ENCODE data around the gene RAX2. TPM values are rescaled to one million over a fixed set of nuclear protein-coding genes. Genes with fewer than 3 reads are reported as not detected.

RAX2 gene
- total RNA-seq, 2 experiments from 2014 or later, result not detected

GRCh38 chr19:3788996-3789778 lies 17.2 kb upstream of the RAX2 start:
- ATAC-seq (ENCODE audit: poor library complexity), result no peak
- intact Hi-C loops (cut with DNase I, micrococcal nuclease), result no loop called here
- Mint-ChIP-seq H3K4me1 (ENCODE audit: low read depth) (peaks cover 4% of the 10 kb centered on the region), H3K27me3 (no peaks in the 10 kb centered on the region), H3K27ac (no peak overlapping the region), H3K9me3 (no peaks in the 10 kb centered on the region), H3K4me3 (peak overlapping the region; percentile 38), H3K36me3 (ENCODE audit: low read depth) (no peaks in the 10 kb centered on the region)
- TF ChIP-seq CTCF (IDR thresholded peaks at IDR 0.05), result no peak
- POLR2A ChIA-PET, result no interaction called here
- Histone ChIP-seq H3K27ac (ENCODE audit: low read depth in 1 of 2, low read length in 2 of 2) (no peak overlapping the region), H3K9me3 (ENCODE audit: control insufficient read depth in 1 of 2, insufficient read depth in 1 of 2, low read length in 2 of 2) (peaks cover 0 to 14% of the 10 kb centered on the region in 2 experiments), H3K36me3 (ENCODE audit: insufficient read depth, low read length) (no peaks in the 10 kb centered on the region), H3K4me3 (ENCODE audit: low read length) (no peak overlapping the region), H3K4me1 (ENCODE audit: insufficient read depth, low read length) (peaks cover 21% of the 10 kb centered on the region), H3K27me3 (ENCODE audit: control insufficient read depth in 1 of 2, insufficient read depth in 2 of 2, low read length in 2 of 2) (no peaks in the 10 kb centered on the region)
- peak in 2 of 14 experiments; percentile 41 to 76 for DNase-seq
- CTCF ChIA-PET, result interaction anchor here (0.7 kb wide), 1 partner anchor 480 kb away, joined by 4 read pairs; no protein-coding TSS in a partner anchor

- POLR2A ChIA-PET, result interaction anchor here (1.4 to 1.6 kb wide), 2 partner anchors 24 to 26 kb away, joined by 4 to 5 read pairs; partner anchors contain the start of gene MRPL54
- Histone ChIP-seq H3K9me3 (ENCODE audit: control insufficient read depth in 1 of 2, insufficient read depth in 1 of 2, low read length in 2 of 2) (peaks cover 15 to 38% of the 10 kb centered on the region in 2 experiments), H3K27me3 (ENCODE audit: control insufficient read depth in 1 of 2, insufficient read depth in 2 of 2, low read length in 2 of 2) (no peaks in the 10 kb centered on the region), H3K27ac (ENCODE audit: low read depth in 1 of 2, low read length in 2 of 2) (no peak within 1 kb of the TSS), H3K4me3 (ENCODE audit: low read length) (peak within 1 kb of the TSS; percentile 57), H3K36me3 (ENCODE audit: insufficient read depth, low read length) (peaks cover 4% of the 10 kb centered on the region), H3K4me1 (ENCODE audit: insufficient read depth, low read length) (peaks cover 21% of the 10 kb centered on the region)
- CTCF ChIA-PET, result no interaction called here
- DNase-seq (peak in 4 of 14 experiments; percentile 7 to 54 (median 38)), ATAC-seq (ENCODE audit: poor library complexity) (peak; percentile 31)
- H3K9me3 Mint-ChIP-seq, result peaks cover 4% of the 10 kb centered on the region
- no peak within 1 kb of the TSS for H3K27ac Mint-ChIP-seq
- H3K4me1 Mint-ChIP-seq (ENCODE audit: low read depth), result peaks cover 8% of the 10 kb centered on the region
- intact Hi-C loops (cut with DNase I, micrococcal nuclease), result no loop called here
- peaks cover 15% of the 10 kb centered on the region for H3K36me3 Mint-ChIP-seq (ENCODE audit: low read depth)
- no peak for TF ChIP-seq CTCF (IDR thresholded peaks at IDR 0.05)
- peak within 1 kb of the TSS; percentile 77 for H3K4me3 Mint-ChIP-seq
- H3K27me3 Mint-ChIP-seq, result no peaks in the 10 kb centered on the region
Measured at GRCh38 chr19:3785938-3786824, 14.2 kb upstream of the RAX2 start, which contains the start of gene MATK. Gene MATK (minus strand): TSS chr19:3786381. CDS start chr19:3785135, 1,246 bp downstream.

GRCh38 chr19:3785451-3785937 lies 13.5 kb upstream of the RAX2 start:
- peaks cover 4% of the 10 kb centered on the region for H3K36me3 ChIP-seq (ENCODE audit: insufficient read depth, low read length)
- POLR2A ChIA-PET, result interaction anchor here (1.1 kb wide), 2 partner anchors 23 to 26 kb away, joined by 3 to 4 read pairs; partner anchors contain the start of gene MRPL54
- no peak overlapping the region for H3K27ac ChIP-seq (ENCODE audit: low read depth in 1 of 2, low read length in 2 of 2)
- Mint-ChIP-seq H3K4me1 (ENCODE audit: low read depth) (peaks cover 8% of the 10 kb centered on the region), H3K36me3 (ENCODE audit: low read depth) (peaks cover 19% of the 10 kb centered on the region), H3K4me3 (peak overlapping the region; percentile 77), H3K27ac (no peak overlapping the region), H3K9me3 (peaks cover 4% of the 10 kb centered on the region), H3K27me3 (no peaks in the 10 kb centered on the region)
- peaks cover 21% of the 10 kb centered on the region for H3K4me1 ChIP-seq (ENCODE audit: insufficient read depth, low read length)
- peak in 3 of 14 experiments; percentile 14 to 43 (median 41) for DNase-seq
- H3K27me3 ChIP-seq (ENCODE audit: control insufficient read depth in 1 of 2, insufficient read depth in 2 of 2, low read length in 2 of 2), result no peaks in the 10 kb centered on the region
- peaks cover 17 to 38% of the 10 kb centered on the region in 2 experiments for H3K9me3 ChIP-seq (ENCODE audit: control insufficient read depth in 1 of 2, insufficient read depth in 1 of 2, low read length in 2 of 2)
- ATAC-seq (ENCODE audit: poor library complexity), result peak; percentile 35
- peak overlapping the region; percentile 57 for H3K4me3 ChIP-seq (ENCODE audit: low read length)
- intact Hi-C loops (cut with DNase I, micrococcal nuclease), result no loop called here
- no peak for TF ChIP-seq CTCF (IDR thresholded peaks at IDR 0.05)
- CTCF ChIA-PET, result no interaction called here
